ENCODE measurements around the gene ASIC4. TPM values are rescaled to one million over a fixed set of nuclear protein-coding genes. Genes with fewer than 3 reads are reported as not detected.

The ASIC4 gene
- total and polyA plus RNA-seq, 9 of the 15 experiments (the other 6 are each of a cell fraction or from before 2014, with no cell fraction given) = 0.07 to 19.2 (median 4.8) TPM

GRCh38 chr2:219505585-219505984 is 8.7 kb upstream of the ASIC4 start:
- in situ Hi-C loops (cut with MboI) = no loop called here

More at GRCh38 chr2:219505585-219505984, 8.7 kb upstream of the ASIC4 start:
- Histone ChIP-seq H4K20me1 (replicated peaks; ENCODE audit: control insufficient read depth, insufficient read depth, low read length) (no peaks in the 10 kb centered on the region), H2AFZ (ENCODE audit: low read depth, low read length) (no peak overlapping the region), H3K4me3 (no peak overlapping the region), H3K4me1 (replicated peaks in 1 of 2; ENCODE audit: control insufficient read depth in 2 of 2, insufficient read depth in 2 of 2, low read length in 2 of 2) (peaks cover 53 to 75% of the 10 kb centered on the region in 2 experiments), H3K9ac (ENCODE audit: insufficient read depth in 1 of 2, low read depth in 2 of 2, low read length in 2 of 2) (peak overlapping the region in 1 of 2 experiments; percentile 43; a peak in 1 of 4 replicates), H3K9me1 (ENCODE audit: control insufficient read depth, insufficient read depth, low read length) (no peaks in the 10 kb centered on the region), H3K27me3 (ENCODE audit: control insufficient read depth in 2 of 2, insufficient read depth in 2 of 2, low read length in 2 of 2) (no peaks in the 10 kb centered on the region), H3K4me2 (ENCODE audit: insufficient read depth, low read length) (no peak overlapping the region), H3K79me2 (ENCODE audit: control insufficient read depth, insufficient read depth, low read length) (peaks cover 26% of the 10 kb centered on the region), H3K36me3 (ENCODE audit: control insufficient read depth, insufficient read depth, low read length) (peaks cover 50% of the 10 kb centered on the region; the same call in 2 of the 3 replicates), H3K9me3 (replicated peaks; ENCODE audit: control insufficient read depth, insufficient read depth, low read depth, low read length) (no peaks in the 10 kb centered on the region), H3K27ac (ENCODE audit: extremely low read depth, low read depth, low read length) (no peak overlapping the region)
- TF ChIP-seq CLOCK (CRISPR knock-in tag; IDR thresholded peaks at IDR 0.05; ENCODE audit: borderline replicate concordance) (no peak), ZSCAN29 (IDR thresholded peaks at IDR 0.05) (no peak), ZBTB33 (CRISPR knock-in tag; IDR thresholded peaks at IDR 0.05) (no peak), SAFB2 (IDR thresholded peaks at IDR 0.05; ENCODE audit: borderline replicate concordance, low read depth, low read length, severe bottlenecking) (no peak), HBP1 (CRISPR knock-in tag; IDR thresholded peaks at IDR 0.05) (no peak), IFI16 (CRISPR knock-in tag; IDR thresholded peaks at IDR 0.05) (no peak), RBM14 (IDR thresholded peaks at IDR 0.05; ENCODE audit: borderline replicate concordance, insufficient read depth, low read depth, low read length) (no peak), ZNF507 (tag; conservative IDR thresholded peaks at IDR 0.05) (no peak), ZMIZ1 (IDR thresholded peaks at IDR 0.05; ENCODE audit: low read depth in 2 of 2, low read length in 2 of 2) (no peak), ZNF3 (CRISPR knock-in tag; IDR thresholded peaks at IDR 0.05) (no peak)
- no peak for ATAC-seq
- 73% methylated on average over 5 of the region's 9 CpGs for WGBS (ENCODE audit: insufficient coverage, low coverage, missing lambda C conversion rate)
- POLR2A ChIA-PET = interaction anchor here (1.3 kb wide), 1 partner anchor 13 kb away, joined by 3 read pairs; no protein-coding TSS in a partner anchor
- DNase-seq (ENCODE audit: extremely low read depth in 1 of 4, low spot score in 3 of 4) = no peak
- CTCF ChIA-PET (ENCODE audit: low intra/inter-chr PET ratio) = no interaction called here
- FAIRE-seq = no peak
- no TSS peak for BruUV-seq (replicated peaks)
- intact Hi-C loops (cut with micrococcal nuclease) = no loop called here

Measured in K562 (cell line).